GM12891 (cell line): ENCODE data around the gene PBRM1.

Experiments used
- POLR2A ChIP-seq: IDR thresholded peaks from 2 replicates; pipeline ENCODE4 v1.6.1; 2011; ENCODE audit warnings: low read depth, low read length, control low read depth
- POLR2AphosphoS5 ChIP-seq: IDR thresholded peaks from 2 replicates; pipeline ENCODE4 v1.6.1; 2011; ENCODE audit warnings: low read depth, low read length, control low read depth
- POU2F2 ChIP-seq: IDR thresholded peaks from 2 replicates; pipeline ENCODE4 v1.6.1; 2011; ENCODE audit warnings: low read depth, mild to moderate bottlenecking, control low read depth, low read length, moderate library complexity
- SPI1 ChIP-seq: IDR thresholded peaks from 2 replicates; pipeline ENCODE4 v1.6.1; 2011; ENCODE audit warnings: low read depth, low read length, control low read depth
- TAF1 ChIP-seq: IDR thresholded peaks from 2 replicates; pipeline ENCODE4 v1.6.1; 2011; ENCODE audit warnings: low read depth, low read length, control low read depth

GRCh38 chr3:52555056-52555455 is 130.7 kb downstream of the PBRM1 start:
- TF ChIP-seq POLR2A (no peak), POLR2AphosphoS5 (no peak), TAF1 (no peak), SPI1 (no peak), POU2F2 (no peak)
